ENCODE measurements around the gene DNER.
A peak's percentile ranks its signal among the peaks of the same experiment; 100 is the strongest.
"Not testable (repeated sequence)": the region's sequence is repeated elsewhere in the genome, so short reads cannot be mapped to it uniquely, and the experiment has no call there.

DNER gene

GRCh38 chr2:229339171-229339570, 375.2 kb downstream of the DNER start:
- no CpG with 5 or more reads among the region's 4 CpGs for WGBS (ENCODE audit: extremely low coverage, insufficient coverage, insufficient read length)
- not testable (repeated sequence) for H4K91ac ChIP-seq (ENCODE audit: low read depth, low read length); H3K79me2 ChIP-seq (ENCODE audit: control insufficient read depth, insufficient read depth, low read length, poor library complexity); H3K4me1 ChIP-seq (ENCODE audit: control insufficient read depth in 1 of 2, insufficient read depth in 2 of 2, low read length in 2 of 2); H4K12ac ChIP-seq (ENCODE audit: low read depth, low read length); H4K8ac ChIP-seq (ENCODE audit: low read depth, low read length); H3K9ac ChIP-seq (ENCODE audit: low read length); H2AFZ ChIP-seq (ENCODE audit: insufficient read depth, low read length, poor library complexity); H3K9me3 ChIP-seq (ENCODE audit: insufficient read depth, low read depth, low read length); H2BK5ac ChIP-seq (ENCODE audit: low read depth, low read length, poor library complexity); H3K18ac ChIP-seq (ENCODE audit: low read length); H3K4me2 ChIP-seq (ENCODE audit: low read length); H3K4ac ChIP-seq (ENCODE audit: low read depth, low read length); H3K36me3 ChIP-seq (ENCODE audit: control insufficient read depth in 1 of 2, insufficient read depth in 2 of 2, low read length in 2 of 2); H3K14ac ChIP-seq (ENCODE audit: low read length); H3K27me3 ChIP-seq (ENCODE audit: insufficient read depth, low read length); H2BK120ac ChIP-seq (ENCODE audit: insufficient read depth, low read length, poor library complexity); H3K23ac ChIP-seq (ENCODE audit: low read length); H2BK12ac ChIP-seq (ENCODE audit: low read length); H3K4me3 ChIP-seq (ENCODE audit: low read depth, low read length); H3K27ac ChIP-seq (ENCODE audit: low read depth, low read length); H2AK5ac ChIP-seq (ENCODE audit: low read length); H3K79me1 ChIP-seq (ENCODE audit: low read length)
- DNase-seq = peak; percentile 66 to 75

- Histone ChIP-seq H3K14ac (ENCODE audit: low read length) (no peak overlapping the region), H3K4me3 (ENCODE audit: low read depth, low read length) (no peak overlapping the region), H4K8ac (ENCODE audit: low read depth, low read length) (no peak overlapping the region), H3K36me3 (ENCODE audit: control insufficient read depth in 1 of 2, insufficient read depth in 2 of 2, low read length in 2 of 2) (no peaks in the 10 kb centered on the region), H3K27me3 (ENCODE audit: insufficient read depth, low read length) (no peaks in the 10 kb centered on the region), H3K4ac (ENCODE audit: low read depth, low read length) (no peak overlapping the region), H2BK12ac (ENCODE audit: low read length) (no peak overlapping the region), H3K79me2 (ENCODE audit: control insufficient read depth, insufficient read depth, low read length, poor library complexity) (no peaks in the 10 kb centered on the region), H2AFZ (ENCODE audit: insufficient read depth, low read length, poor library complexity) (no peak overlapping the region), H3K9ac (ENCODE audit: low read length) (no peak overlapping the region), H3K18ac (ENCODE audit: low read length) (no peak overlapping the region), H3K9me3 (ENCODE audit: insufficient read depth, low read depth, low read length) (no peaks in the 10 kb centered on the region), H3K79me1 (ENCODE audit: low read length) (no peaks in the 10 kb centered on the region), H3K23ac (ENCODE audit: low read length) (no peak overlapping the region), H3K27ac (ENCODE audit: low read depth, low read length) (no peak overlapping the region), H2BK5ac (ENCODE audit: low read depth, low read length, poor library complexity) (no peak overlapping the region), H3K4me2 (ENCODE audit: low read length) (no peak overlapping the region), H3K4me1 (ENCODE audit: control insufficient read depth in 1 of 2, insufficient read depth in 2 of 2, low read length in 2 of 2) (no peaks in the 10 kb centered on the region), H4K12ac (ENCODE audit: low read depth, low read length) (no peak overlapping the region), H2AK5ac (ENCODE audit: low read length) (no peak overlapping the region), H4K91ac (ENCODE audit: low read depth, low read length) (no peak overlapping the region), H2BK120ac (ENCODE audit: insufficient read depth, low read length, poor library complexity) (no peak overlapping the region)
- WGBS (ENCODE audit: extremely low coverage, insufficient coverage, insufficient read length) = no CpG with 5 or more reads among the region's 7 CpGs
- no peak for DNase-seq
These were observed 378.4 kb downstream of the DNER start for GRCh38 chr2:229335877-229336346.

- Histone ChIP-seq H4K91ac (ENCODE audit: low read depth, low read length) (no peak overlapping the region), H2AFZ (ENCODE audit: insufficient read depth, low read length, poor library complexity) (no peak overlapping the region), H3K4ac (ENCODE audit: low read depth, low read length) (no peak overlapping the region), H3K4me1 (ENCODE audit: control insufficient read depth in 1 of 2, insufficient read depth in 2 of 2, low read length in 2 of 2) (no peaks in the 10 kb centered on the region), H3K36me3 (ENCODE audit: control insufficient read depth in 1 of 2, insufficient read depth in 2 of 2, low read length in 2 of 2) (no peaks in the 10 kb centered on the region), H2BK5ac (ENCODE audit: low read depth, low read length, poor library complexity) (no peak overlapping the region), H3K4me3 (ENCODE audit: low read depth, low read length) (no peak overlapping the region), H2BK120ac (ENCODE audit: insufficient read depth, low read length, poor library complexity) (no peak overlapping the region), H3K18ac (ENCODE audit: low read length) (no peak overlapping the region), H2BK12ac (ENCODE audit: low read length) (no peak overlapping the region), H3K27me3 (ENCODE audit: insufficient read depth, low read length) (no peaks in the 10 kb centered on the region), H3K23ac (ENCODE audit: low read length) (no peak overlapping the region), H2AK5ac (ENCODE audit: low read length) (no peak overlapping the region), H3K9ac (ENCODE audit: low read length) (no peak overlapping the region), H3K79me1 (ENCODE audit: low read length) (no peaks in the 10 kb centered on the region), H3K14ac (ENCODE audit: low read length) (no peak overlapping the region), H4K8ac (ENCODE audit: low read depth, low read length) (no peak overlapping the region), H3K27ac (ENCODE audit: low read depth, low read length) (no peak overlapping the region), H3K79me2 (ENCODE audit: control insufficient read depth, insufficient read depth, low read length, poor library complexity) (no peaks in the 10 kb centered on the region), H4K12ac (ENCODE audit: low read depth, low read length) (no peak overlapping the region), H3K4me2 (ENCODE audit: low read length) (no peak overlapping the region), H3K9me3 (ENCODE audit: insufficient read depth, low read depth, low read length) (no peaks in the 10 kb centered on the region)
- no CpG with 5 or more reads among the region's 7 CpGs for WGBS (ENCODE audit: extremely low coverage, insufficient coverage, insufficient read length)
- DNase-seq = no peak
These were observed 379.0 kb downstream of the DNER start for GRCh38 chr2:229335330-229335729.

- Histone ChIP-seq H3K27me3 (ENCODE audit: insufficient read depth, low read length) (no peaks in the 10 kb centered on the region), H3K79me1 (ENCODE audit: low read length) (no peaks in the 10 kb centered on the region)
- WGBS (ENCODE audit: extremely low coverage, insufficient coverage, insufficient read length) = no CpG with 5 or more reads among the region's 5 CpGs
These were observed 383.4 kb downstream of the DNER start for GRCh38 chr2:229330952-229331351.

More at GRCh38 chr2:229330952-229331351, 383.4 kb downstream of the DNER start:
- no peaks in the 10 kb centered on the region for H3K79me2 ChIP-seq (ENCODE audit: control insufficient read depth, insufficient read depth, low read length, poor library complexity)
- no peak overlapping the region for H2BK120ac ChIP-seq (ENCODE audit: insufficient read depth, low read length, poor library complexity)
- H3K18ac ChIP-seq (ENCODE audit: low read length) = no peak overlapping the region
- H3K23ac ChIP-seq (ENCODE audit: low read length) = no peak overlapping the region
- no peak overlapping the region for H3K4ac ChIP-seq (ENCODE audit: low read depth, low read length)
- H4K8ac ChIP-seq (ENCODE audit: low read depth, low read length) = no peak overlapping the region
- no peak overlapping the region for H3K27ac ChIP-seq (ENCODE audit: low read depth, low read length)
- H3K4me2 ChIP-seq (ENCODE audit: low read length) = no peak overlapping the region
- no peak overlapping the region for H4K12ac ChIP-seq (ENCODE audit: low read depth, low read length)
- no peak overlapping the region for H2AFZ ChIP-seq (ENCODE audit: insufficient read depth, low read length, poor library complexity)
- no peaks in the 10 kb centered on the region for H3K9me3 ChIP-seq (ENCODE audit: insufficient read depth, low read depth, low read length)
- H2BK5ac ChIP-seq (ENCODE audit: low read depth, low read length, poor library complexity) = no peak overlapping the region
- H2AK5ac ChIP-seq (ENCODE audit: low read length) = no peak overlapping the region
- DNase-seq = peak in 1 of 2 donors; percentile 37
- H3K9ac ChIP-seq (ENCODE audit: low read length) = no peak overlapping the region
- no peaks in the 10 kb centered on the region for H3K4me1 ChIP-seq (ENCODE audit: control insufficient read depth in 1 of 2, insufficient read depth in 2 of 2, low read length in 2 of 2)
- H4K91ac ChIP-seq (ENCODE audit: low read depth, low read length) = no peak overlapping the region
- no peak overlapping the region for H2BK12ac ChIP-seq (ENCODE audit: low read length)
- H3K36me3 ChIP-seq (ENCODE audit: control insufficient read depth in 1 of 2, insufficient read depth in 2 of 2, low read length in 2 of 2) = no peaks in the 10 kb centered on the region
- no peak overlapping the region for H3K4me3 ChIP-seq (ENCODE audit: low read depth, low read length)
- no peak overlapping the region for H3K14ac ChIP-seq (ENCODE audit: low read length)

All from trophoblast cell (in vitro differentiated cells and primary cell).